ENCODE measurements around the gene SIX3.

DNA sequence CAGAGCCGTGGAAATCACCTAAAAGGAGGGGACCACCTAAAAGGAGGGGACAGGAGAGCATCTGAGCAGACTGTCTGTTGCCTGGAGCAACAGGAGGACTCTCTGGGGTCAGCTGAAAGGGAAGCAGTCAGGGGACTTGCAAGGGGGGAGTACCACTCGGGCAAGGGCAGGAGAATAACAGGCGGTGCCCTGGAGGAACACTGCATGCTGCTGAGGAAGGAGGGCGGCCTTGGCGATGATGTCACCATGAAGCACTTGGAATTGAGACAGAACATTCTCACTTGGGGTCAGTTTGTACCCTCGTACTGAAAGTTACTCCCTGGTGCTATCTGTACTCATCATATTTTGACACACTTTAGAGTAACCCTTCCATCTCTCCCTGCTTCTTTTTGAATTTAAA, 18.4 kb downstream of the SIX3 start:
- TF ChIP-seq CTCF (IDR thresholded peaks at IDR 0.05) (no peak), POLR2A (IDR thresholded peaks at IDR 0.05) (no peak)
